Measurements from ENCODE around the gene CHAT.

Gene CHAT

DNA sequence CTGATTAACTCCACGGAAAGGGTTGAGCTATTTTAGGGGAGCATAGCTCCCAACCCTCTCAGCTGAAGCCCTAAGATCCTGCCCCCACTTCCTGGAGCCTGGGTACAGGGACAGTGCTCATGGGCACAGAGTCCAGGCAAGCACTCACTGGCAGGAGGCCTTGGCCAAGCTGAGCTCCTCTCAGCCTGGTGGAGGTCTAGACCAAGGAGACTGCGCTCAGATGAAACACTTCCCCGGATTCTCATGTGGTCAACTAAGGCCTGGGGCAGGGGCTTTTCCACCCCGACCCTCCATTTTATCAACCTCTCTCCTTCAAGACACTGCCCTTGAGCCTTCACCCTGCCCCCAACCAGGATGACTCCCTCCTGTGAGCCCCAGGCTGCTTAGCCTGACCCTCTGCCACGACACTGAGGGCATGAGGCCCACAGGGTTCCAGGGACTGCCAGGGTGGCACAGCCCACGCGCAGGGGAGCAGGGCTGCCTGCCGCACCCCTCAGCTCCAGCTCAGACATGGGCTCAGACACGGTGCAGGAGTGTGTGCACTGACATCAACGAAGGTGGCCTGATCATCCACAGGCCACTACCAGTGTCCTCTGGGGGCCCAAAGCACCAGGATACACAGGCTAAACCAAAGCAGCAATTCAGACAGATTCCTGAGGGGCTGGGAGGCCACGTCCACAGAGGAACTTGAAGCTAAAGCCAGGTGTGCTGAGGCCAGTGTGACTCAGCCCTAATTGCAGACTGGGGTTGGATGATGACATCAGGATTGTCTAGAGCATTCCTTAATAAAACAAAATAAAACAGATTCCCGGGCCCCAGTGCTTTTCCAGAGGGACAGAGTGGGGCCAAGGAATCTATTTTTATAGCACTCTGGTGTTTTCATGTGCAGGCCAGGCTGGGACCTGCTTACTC lies 18.8 kb downstream of the CHAT start:
- DNase-seq, result no peak

DNA sequence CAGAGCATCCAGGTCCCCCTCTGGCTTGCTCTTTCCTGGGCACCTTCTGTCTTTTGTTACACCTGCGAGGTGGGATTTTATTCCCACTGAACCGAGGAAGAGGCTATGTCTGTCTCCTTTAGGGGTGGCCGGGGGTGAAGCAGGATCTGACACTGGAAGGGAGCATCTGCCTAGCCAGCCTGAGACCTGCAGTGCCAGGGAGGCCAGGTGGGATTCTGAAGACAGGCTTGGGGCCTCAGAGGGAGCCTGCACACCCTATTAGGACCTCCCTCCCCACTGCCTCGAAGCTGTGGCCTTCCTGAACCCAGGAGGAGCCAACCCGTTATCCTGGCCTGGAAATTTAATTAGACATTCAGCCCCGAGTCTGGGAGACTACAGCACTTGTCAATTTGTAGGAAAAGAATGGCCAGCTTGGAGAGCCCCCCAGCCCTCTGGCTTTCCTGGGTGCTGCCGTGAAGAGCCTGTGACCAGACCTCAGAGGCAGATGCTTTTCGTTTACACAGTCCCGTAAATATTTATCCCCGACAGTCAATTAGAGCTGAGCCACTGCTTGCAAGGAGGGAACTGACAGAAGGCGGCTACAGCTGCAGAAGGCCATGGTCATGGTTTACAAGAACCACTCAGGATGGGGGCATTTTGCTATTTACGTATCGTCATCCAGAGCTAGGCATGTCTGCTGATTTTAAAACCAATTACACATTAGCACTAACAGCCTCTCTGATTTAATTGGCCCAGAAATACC lies 19.7 kb downstream of the CHAT start:
- no peak for DNase-seq

DNA sequence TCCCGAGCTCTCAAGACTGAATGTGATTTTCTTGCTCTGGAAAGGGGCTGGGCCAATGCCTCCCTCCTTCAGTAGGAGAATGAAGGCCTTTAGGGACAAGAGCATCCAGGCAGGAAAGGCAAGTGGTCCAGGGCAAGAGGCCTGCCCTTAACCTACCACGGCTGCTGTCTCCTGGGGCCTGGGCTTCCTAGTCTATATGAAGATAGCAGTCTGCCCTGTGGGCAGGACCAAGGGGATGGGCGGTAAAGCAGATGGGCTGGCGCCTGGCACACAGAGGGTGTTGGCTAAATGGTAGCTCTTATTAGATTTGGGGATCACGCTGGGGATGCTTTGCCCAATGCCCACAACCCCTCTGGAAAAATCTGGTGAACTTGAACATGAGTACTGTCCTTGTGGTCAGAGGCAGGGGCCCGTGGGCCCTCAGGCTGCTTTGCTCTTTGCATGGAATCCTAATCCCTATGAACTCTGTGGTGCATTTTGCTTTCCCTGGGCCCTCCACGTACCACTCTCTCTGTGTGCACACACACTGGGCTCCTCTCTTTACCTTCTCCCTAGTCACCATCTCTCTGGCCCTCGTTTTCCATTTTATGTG lies 20.3 kb downstream of the CHAT start:
- no peak for DNase-seq

DNA sequence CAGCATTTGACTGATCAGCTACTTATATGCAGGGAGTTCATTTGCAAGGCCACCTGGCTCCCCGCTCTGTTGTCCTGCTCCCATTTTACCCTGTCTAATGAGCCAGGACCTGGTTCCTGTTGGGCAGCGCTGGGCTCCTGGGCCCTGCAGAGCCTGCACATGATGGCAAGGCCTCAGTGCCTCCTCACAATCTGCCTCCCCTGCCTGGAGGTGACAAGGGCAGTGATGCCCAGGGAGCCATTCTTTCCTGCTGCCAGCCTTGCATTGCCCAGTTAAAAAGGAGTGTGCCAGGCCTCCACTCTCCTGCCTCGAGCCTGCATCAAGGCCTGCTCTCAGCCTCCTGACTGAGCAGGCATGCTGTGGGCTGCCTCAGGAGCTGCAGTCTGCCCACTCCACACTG lies 28.5 kb downstream of the CHAT start:
- DNase-seq, result no peak

DNA sequence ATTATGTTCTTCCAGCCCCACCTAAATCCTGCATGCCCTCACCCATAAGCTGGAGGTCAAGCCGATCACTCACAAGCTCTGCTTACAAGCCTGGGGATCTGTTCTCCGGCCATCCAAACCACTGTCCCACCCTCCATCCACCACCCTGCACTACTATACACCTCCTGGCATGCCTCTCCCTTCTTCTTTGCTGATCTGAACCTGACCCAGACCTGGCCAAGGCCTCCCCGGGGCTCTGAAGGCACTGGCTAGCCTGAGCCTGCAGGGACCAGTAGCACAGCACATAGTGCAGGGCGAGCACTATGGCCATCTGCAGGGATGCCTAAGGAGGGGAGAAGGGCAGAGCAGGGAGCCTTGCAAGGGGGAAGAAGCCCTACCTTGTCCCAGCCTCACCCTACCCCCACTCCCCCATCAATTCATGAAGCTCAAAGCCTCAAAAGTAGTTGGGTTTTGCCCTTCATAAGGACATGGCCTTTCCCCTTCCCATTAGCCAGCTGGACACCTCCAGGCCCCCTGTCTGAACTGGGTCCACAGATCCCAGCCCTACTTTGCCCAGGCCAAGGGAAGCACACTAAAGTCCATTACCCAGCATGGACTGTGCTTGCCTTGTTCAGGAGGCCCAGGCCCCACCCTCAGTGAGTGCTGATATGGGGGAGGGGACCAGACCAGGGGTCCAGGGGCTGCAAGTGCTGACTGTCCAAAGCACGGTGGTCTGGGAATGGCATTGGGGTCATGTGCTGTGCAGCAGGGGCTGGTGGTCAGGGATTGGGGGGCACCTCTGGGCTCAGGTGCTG lies 29.6 kb downstream of the CHAT start:
- DNase-seq, result no peak

DNA sequence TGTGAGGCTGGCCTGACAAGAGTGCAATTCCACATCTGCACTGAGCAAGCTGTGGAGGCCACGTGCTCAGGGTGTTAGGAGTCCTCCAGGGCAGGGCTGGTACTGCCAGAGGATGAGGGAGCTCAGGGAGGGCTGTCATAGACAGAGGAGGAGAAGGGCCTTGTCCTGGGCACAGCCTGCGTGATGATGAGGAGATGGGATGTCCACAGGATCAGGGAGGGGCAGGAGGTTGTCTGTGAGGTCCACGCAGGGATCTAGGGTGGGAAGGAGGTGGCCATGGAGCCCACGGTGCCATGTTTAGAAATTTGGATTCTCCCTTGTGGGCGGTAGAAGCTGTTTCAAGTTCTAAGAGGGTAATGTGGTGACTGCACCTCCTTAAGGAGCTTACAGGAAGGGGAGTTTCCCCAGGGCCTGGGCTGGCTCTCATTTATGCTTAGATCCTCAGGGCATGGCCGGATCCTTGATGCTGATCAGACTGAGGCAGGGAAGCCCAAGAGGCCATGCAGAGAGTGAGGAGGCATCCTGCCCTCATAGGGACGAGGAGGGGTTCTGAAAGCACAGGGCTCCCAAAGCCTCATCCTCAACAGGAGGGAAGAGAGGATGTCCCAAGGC lies 30.3 kb downstream of the CHAT start:
- DNase-seq, result no peak

DNA sequence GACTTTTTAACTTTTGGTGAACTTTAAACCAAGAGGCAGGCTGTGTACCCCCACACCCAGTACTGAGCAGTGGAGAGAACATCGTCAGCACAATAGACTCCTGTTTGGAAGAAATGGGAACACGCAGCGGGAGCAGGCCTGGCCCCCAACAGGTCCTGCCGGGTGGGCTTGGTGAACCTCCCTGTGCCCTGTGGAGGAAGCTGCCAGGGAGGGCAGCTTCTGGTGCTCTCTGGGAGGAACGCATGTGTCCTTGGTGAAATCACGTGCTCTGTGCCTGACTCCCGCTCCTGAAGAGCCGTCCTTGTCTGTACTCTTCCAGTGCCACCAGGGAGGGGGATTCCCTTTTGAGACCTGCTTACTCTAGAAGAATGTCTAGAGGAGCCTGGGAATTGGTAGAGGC lies 31.6 kb downstream of the CHAT start:
- DNase-seq, result no peak

DNA sequence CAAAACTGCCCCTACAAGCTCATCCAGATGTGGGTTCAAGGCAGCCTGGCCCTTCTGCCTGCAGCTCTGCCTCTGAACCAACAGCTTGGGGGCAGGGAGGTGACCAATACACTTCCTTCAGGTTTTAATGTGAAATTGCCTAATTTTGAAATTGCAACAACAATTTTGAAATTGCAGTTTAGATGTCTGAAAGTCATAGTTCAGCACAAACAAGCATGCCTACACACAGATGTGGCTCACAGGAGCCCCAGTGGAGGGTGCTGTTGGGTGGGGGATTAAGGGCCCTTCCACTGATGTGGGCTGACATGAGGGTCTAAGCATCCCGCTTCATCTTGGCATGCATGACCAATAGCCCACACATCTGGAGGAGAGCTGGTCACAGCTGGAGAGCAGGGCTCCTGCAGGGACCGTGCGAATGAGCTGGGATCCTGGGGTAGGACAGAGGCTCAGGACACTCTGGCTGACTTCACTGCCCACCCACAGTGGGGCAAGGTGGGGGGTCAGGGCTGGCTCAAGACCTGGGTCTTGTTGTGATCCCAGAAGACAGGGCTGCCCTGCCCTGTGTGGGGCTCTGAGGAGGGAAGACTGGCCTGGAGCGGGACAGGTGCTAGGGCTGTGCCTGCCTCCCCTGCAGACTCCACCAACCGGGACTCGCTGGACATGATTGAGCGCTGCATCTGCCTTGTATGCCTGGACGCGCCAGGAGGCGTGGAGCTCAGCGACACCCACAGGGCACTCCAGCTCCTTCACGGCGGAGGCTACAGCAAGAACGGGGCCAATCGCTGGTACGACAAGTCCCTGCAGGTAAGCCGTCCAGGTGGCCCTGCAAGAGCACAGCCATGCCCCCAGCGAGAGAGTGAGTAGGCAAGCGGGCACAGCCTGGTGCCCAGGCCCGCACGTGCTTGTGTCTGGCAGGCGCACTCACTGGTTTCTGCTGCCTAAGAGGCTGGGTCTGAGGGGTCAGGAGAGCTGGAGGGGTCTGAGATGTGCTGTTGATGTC lies 32.3 kb downstream of the CHAT start:
- DNase-seq, result no peak

DNA sequence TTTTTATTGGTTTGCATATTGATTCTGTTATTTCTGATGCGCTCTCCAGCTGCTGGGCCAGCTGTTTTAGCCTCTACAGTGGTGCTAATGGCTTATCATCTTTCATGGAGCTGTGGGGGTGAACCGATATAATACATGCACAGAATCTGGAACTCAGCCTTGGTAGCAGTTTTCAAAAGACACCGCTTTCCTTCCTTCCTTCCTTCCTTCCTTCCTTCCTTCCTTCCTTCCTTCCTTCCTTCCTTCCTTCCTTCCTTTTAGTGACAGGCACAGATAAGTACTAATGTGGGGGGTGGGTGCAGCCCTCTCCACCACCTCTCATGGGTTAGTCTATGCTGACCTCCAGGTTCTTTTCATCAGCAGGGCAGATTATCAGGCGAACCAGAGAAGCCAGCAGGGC lies 33.7 kb downstream of the CHAT start:
- no peak for DNase-seq

DNA sequence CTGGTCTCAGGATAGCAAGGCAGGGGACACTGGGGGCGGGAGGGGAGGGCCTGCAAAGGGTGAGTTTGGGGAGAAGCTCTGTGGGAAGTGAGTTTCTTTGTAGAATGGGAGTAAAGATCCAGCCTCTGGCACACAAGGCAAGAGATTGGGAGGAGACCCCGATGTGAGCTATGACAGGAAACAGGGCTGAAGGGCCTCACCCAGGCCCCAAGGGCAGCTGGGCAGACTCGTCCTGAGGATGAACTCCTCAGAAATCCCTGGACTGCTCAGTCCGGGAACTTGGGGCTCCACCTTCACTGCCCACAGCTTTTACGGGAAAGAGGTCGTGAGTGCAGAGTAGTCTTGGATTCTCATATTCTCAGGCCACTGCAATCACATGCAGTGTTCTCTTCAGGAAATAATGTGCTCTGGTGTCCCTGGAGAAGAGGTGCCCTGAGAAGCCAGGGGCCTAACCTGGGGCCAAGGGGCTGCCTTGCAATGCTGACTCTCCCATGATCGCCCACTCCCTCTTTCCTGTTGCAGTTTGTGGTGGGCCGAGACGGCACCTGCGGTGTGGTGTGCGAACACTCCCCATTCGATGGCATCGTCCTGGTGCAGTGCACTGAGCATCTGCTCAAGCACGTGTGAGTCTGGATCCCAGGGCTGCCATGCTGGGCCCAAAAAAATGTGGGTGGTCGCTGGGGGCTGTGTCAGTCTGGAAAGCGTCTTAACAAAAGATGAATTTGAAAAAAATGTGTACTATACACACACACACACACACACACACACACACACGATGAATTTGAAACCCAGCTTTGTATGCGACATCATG lies 34.4 kb downstream of the CHAT start:
- DNase-seq, result no peak

DNA sequence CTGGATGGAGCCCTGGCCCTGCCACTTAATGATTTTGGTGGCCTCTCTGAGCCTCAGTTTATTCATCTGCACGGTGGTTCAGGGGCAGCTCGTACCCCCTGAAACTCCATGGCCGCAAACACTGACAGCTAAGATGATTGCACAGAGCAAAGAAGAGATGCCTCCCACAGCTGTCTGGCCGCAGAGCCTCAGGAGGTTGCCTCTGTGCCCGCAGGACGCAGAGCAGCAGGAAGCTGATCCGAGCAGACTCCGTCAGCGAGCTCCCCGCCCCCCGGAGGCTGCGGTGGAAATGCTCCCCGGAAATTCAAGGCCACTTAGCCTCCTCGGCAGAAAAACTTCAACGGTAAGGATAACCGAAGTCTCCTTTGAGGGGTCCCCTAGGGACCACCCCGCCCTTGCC lies 35.5 kb downstream of the CHAT start:
- no peak for DNase-seq

DNA sequence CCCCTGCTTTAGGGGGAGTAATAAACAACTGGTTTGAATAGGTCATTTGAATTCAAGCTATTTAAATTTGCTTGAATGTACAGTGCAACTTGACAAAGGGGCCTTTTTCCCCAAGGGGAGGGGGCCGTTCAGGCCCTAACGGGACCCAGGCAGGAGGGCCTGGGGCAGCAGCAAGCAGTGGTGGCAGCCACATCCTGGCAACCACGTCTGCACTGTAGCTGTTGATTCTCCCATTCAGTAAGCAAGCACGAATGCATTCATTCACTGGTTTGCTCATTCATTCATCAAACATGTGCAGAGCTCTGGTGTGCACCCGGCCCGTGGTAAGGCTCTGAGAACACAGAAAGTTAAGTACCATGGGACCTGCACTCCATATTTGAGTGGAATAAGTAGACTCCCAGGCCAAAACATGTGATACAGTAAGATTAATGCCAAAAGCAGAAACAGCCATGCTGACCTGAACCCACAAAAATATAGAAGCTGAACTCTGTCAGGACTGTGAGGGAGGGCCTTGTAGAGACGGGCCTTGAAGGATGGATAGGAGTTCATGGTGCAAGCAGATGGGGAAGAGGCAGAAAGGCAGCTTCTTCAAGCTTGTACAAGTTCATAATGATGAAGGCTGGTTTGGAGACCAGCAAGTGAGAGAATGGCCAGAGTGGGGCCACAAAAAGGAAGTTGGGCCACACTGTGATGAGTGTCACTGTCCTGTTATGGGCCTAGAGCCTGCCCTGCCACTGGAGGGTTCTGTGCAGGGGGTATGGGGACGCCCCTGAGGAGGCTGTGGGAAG lies 36.3 kb downstream of the CHAT start:
- DNase-seq, result no peak

DNA sequence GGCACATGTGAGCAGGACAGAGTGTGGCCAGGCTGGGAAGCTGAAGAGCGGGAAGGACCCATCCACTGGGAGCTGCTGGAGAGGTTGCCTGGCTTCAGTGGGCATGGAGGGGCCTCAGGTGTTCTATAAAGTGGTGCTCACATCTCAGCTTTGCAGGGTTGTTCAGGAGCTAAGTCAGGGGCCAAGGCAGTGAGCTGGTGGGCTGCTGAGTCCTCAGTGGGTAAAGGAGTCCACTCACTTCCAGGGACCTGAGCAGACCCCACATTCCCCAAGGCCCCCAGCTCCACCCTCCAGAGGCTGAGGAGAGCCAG lies 36.8 kb downstream of the CHAT start:
- DNase-seq, result no peak

DNA sequence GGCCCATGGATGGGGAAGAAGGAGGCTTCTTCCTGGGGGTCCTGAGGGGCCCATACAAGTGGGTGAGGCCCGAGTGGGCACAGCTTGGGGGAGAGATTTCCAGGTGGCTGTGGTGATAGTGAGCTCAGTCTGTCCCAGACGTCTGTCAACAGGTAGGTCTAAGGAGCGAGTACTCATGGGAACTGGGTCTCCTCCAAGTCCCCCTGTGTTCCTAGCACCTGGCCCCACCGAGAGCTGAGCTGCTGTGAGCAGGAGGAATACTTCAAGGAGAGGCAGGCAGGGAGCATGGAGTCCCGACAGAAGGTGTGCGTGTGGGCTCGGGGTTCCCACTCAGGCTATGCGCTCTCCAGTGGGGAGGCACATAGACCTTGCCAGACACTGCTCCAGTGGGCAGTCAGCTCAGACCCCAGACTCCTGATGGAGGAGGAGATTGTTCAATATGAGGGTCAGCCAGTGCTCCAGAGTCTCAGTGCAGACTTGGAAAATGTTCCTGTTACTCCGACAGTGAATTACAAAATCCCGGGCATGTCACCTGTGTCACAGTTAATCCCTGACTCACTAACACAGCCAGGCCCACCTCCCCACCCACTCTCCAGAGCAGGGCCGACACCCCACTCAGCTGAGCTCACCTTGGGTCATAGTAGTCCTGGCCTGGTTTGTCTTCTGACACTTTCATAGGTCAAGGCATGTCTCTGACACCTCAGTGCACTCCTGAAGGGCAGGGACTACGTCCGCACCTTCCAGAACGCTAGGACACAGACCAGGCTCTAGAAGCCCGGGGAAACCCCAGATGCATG lies 37.4 kb downstream of the CHAT start:
- no peak for DNase-seq

DNA sequence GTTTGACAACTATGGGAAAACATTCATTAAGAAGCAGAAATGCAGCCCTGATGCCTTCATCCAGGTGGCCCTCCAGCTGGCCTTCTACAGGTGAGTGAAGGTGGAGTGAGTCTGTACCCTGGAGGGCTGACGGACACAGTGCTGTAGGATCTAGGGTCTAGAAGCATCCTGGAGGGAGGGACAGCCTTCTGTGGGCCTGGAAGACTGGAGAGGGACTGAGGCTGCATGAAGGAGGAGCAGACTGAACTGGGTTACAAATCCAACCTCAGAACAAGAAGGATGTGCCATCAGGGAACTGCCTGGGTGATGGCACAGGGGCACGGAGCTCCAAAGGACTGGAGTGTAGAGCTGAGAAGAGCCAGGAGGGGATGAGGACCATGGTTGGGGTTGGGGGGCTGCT lies 38.1 kb downstream of the CHAT start:
- no peak for DNase-seq

DNA sequence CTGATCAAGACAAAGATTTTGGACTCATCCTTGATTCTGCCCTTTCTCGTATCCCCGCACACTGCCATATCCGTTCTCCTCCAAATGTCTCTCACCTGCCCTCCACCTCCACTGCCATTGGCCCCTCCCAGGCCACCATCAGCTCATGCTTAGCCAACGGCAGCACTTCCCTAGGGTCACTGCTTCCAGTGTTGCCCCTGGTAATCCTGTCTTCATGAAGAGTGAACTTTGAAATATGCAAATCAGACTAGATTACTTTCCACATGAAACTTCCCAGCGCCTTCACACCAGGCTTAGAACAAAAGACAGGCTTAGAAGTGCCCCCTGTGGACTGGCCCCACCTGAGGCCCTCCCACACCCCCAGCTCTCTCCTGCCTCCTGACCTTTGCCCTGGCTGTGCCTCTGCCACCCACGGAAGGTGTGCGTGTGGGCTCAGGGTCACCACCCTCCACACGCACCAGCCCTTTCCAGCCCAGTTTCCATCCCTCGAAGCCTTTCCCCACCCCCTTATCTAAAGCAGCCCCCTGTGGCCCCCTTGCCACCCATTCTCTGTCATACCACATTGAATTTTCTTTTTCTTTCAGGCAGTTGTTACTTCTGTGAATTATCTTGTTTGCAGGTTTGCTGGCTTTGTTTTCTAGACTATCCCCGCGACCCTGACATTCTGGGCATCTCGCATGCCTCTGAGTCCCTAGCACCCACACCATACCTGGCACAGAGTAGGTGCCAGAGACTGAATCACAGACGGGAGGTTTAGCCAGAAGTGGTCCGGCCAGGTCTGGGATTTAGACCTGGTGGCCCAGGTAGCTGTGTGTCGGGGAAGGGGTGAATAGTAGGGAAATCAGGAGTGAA lies 38.8 kb downstream of the CHAT start:
- DNase-seq, result no peak

DNA sequence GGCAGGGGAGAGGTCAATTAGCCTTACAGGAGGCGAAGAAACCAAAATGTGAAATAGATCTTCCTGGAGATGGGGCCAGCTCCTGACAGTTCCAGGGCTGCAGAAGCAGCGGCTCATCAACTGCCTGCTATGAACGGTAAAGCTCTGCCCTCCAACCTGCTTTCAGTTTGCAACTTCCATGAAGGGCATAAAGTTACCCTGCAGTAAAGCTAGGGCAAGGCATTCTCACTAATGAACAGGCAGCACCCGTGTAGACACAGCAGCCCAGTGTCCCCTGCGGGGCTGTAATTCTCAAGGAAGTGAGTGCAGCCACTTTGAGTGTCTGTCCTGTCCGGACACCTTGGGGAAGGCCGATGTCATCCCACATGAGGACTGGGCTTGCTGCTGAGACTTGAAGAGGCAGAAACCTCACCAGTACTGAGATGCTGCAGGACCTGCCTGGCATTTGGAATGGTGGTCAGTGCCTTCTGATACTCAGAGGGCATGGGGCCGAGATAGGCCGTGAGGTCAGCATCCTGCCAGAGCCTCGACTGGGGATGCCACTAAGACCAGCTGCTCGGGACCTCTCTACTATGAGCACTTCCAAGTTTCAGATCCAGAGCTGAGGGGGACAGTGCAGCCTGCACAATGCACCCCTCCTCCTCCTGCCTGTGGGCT lies 39.6 kb downstream of the CHAT start:
- no peak for DNase-seq

Data from NCI-H2029 (cell line).